Measurements from ENCODE around the gene CFAP46. TPM values are rescaled to one million over a fixed set of nuclear protein-coding genes. Genes with fewer than 3 reads are reported as not detected.

The CFAP46 gene
- total and polyA plus RNA-seq, 8 donors: 1.2 to 5.2 (median 3.5) TPM

DNA sequence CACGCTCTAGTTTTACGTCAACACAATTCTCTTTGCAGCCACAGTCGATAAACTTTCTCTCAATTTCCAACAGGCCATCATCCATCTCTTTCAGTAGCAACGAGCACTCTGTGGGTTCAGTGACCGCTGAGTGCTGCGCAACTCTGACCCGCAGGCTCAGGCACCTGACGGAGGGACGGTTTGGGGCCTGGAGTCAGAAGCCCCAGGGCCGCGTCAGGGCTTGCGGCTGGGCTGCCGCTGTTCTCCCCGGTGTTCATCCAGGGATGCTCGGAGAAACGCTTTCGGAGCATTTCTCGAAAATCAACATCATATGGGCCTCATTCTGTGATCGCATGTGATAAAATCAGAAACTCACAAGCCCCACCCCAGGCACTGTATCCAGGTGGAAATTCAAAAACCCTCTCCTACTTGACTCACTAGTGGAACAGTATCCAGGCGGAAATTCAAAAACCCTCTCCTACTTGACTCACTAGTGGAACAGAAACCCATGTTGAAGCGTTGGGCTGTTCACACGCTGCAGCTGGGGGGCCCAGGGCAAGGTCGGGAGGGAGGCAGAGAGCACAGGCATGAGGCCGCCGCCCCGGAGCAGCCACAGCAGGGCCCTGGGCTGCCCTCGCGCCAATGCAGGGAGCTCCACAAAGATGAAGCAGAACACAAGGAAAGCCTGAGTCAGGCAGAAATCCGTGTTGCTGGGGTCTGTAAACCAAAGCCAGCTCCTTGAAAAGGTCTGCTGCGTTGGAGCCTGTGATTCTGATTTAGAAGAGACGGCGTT, 83.1 kb downstream of the CFAP46 start:
- Histone ChIP-seq H3K9me3 (peaks cover 0 to 2% of the 10 kb centered on the region in 2 donors), H3K36me3 (no peaks in the 10 kb centered on the region), H3K27me3 (peaks cover 6 to 80% of the 10 kb centered on the region in 2 donors), H3K4me1 (no peaks in the 10 kb centered on the region), H3K27ac (no peak overlapping the region), H3K4me3 (no peak overlapping the region)
- DNase-seq (peak in 2 of 4 donors; percentile 10 to 66), ATAC-seq (no peak)
- intact Hi-C loops (cut with DNase I): no loop called here
- TF ChIP-seq, protein P1, sequence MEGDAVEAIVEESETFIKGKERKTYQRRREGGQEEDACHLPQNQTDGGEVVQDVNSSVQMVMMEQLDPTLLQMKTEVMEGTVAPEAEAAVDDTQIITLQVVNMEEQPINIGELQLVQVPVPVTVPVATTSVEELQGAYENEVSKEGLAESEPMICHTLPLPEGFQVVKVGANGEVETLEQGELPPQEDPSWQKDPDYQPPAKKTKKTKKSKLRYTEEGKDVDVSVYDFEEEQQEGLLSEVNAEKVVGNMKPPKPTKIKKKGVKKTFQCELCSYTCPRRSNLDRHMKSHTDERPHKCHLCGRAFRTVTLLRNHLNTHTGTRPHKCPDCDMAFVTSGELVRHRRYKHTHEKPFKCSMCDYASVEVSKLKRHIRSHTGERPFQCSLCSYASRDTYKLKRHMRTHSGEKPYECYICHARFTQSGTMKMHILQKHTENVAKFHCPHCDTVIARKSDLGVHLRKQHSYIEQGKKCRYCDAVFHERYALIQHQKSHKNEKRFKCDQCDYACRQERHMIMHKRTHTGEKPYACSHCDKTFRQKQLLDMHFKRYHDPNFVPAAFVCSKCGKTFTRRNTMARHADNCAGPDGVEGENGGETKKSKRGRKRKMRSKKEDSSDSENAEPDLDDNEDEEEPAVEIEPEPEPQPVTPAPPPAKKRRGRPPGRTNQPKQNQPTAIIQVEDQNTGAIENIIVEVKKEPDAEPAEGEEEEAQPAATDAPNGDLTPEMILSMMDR (IDR thresholded peaks at IDR 0.05): no peak

DNA sequence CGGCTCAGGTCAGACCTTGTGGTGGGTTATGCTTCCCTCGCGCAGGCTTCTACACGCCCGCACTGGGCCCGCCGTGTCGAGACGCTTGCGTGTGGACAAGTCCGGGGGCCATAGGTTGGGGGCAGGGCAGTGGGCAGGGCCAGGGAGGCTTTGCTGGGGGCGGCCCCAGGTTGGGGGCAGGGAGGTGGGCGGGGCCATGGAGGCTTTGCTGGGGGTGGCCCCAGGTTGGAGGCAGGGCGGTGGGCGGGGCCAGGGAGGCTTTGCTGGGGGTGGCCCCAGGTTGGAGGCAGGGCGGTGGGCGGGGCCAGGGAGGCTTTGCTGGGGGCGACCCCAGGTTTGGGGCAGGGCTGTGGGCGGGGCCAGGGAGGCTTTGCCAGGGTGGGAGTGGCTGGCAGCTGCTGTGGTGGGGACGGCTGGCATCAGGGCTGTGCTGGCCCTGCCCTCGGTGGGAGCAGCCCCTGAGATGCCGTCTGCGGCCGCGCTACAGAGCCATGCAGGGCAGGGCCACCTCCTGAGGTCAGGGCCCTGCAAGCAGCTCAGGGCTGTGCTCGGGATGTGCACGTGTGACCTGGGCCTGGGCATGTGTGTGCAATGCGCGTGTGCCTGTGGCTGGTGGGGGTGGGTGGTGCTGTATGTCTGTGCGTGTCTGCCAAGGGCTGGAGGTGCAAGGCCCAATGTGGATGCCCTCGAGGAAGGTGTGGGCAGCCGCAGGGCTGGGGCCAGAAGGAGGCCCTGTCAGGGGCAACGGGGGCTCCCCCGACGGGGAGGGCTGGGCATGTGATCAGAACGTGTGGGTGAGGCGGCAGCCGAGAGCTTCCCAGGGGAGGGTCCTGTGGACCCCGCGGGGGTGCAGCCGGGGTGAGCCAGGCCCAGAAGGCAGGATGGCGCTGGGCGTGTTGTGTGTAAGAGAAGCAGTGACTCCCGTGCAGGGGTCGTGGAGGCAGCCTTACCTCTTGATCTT, 84.0 kb downstream of the CFAP46 start:
- intact Hi-C loops (cut with DNase I): no loop called here
- TF ChIP-seq, protein P1 (IDR thresholded peaks at IDR 0.05): no peak
- DNase-seq (peak in 2 of 4 donors; percentile 29 to 76), ATAC-seq (no peak)
- peaks cover 6 to 76% of the 10 kb centered on the region in 2 donors for H3K27me3 ChIP-seq
- no peak overlapping the region for H3K4me3 ChIP-seq
- H3K36me3 ChIP-seq: no peaks in the 10 kb centered on the region
- peaks cover 0 to 2% of the 10 kb centered on the region in 2 donors for H3K9me3 ChIP-seq
- H3K4me1 ChIP-seq: no peaks in the 10 kb centered on the region
- H3K27ac ChIP-seq: no peak overlapping the region

DNA sequence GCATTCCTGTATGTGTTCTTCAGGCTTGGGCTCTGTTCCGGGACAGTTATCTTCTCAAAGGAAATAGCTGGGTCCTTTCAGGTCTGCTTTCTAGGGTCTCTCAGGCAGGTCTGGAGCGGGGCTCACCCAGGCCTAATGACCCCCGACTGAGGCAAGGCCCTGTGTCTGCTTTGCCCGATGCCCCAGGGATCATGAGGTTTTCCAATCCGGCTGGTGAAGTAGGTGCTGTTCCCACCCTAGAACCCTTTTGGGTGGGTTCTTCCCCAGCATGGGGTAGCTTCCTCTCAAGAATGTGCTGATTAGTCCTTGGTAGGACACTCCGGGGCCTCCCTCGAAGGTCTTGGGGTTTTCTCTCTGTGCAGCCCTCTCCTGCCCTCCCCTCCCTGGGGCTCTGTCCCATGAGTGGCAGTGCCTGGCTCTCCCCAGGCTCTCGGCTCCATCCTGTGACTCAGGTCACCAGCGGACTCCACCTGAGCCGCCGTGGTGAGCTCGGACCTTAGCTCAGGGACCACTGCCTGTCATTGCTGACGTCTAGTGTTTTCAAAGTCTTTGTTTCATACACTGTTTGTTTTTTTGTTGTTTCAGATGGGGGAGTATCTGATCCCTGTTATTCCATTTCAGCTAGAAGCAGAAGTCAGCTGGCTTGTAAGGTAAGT, 85.4 kb downstream of the CFAP46 start:
- TF ChIP-seq, protein P1 (IDR thresholded peaks at IDR 0.05): no peak
- Histone ChIP-seq H3K27me3 (peaks cover 0 to 61% of the 10 kb centered on the region in 2 donors), H3K27ac (no peak overlapping the region), H3K4me3 (no peak overlapping the region), H3K9me3 (peaks cover 0 to 2% of the 10 kb centered on the region in 2 donors), H3K4me1 (no peaks in the 10 kb centered on the region), H3K36me3 (no peaks in the 10 kb centered on the region)
- DNase-seq (peak in 2 of 4 donors; percentile 2 to 48), ATAC-seq (no peak)
- intact Hi-C loops (cut with DNase I): no loop called here

DNA sequence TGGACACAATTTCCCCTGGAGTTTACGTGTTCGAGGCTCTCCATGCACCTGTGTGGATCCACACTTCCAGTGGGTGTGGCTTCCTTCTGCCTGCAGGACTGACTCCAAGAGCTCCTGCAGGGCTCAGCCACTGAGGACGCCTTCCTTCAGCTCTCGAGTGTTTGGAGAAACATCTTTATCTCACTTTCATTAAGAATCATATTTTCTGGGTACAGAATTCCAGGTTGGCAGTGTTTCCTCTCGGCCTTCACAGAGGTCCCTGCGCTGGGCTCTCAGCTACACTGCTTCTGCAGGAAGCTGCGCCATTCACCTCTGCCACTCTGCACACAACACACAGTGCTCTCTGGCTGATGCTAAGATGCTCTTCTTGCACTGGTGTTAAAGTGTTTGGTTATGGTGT, 86.5 kb downstream of the CFAP46 start:
- TF ChIP-seq, protein P1 (IDR thresholded peaks at IDR 0.05): no peak
- no peaks in the 10 kb centered on the region for H3K4me1 ChIP-seq
- ATAC-seq: no peak
- no peak overlapping the region for H3K4me3 ChIP-seq
- H3K27ac ChIP-seq: no peak overlapping the region
- intact Hi-C loops (cut with DNase I): no loop called here
- peaks cover 0 to 2% of the 10 kb centered on the region in 2 donors for H3K9me3 ChIP-seq
- DNase-seq: no peak
- no peaks in the 10 kb centered on the region for H3K36me3 ChIP-seq
- H3K27me3 ChIP-seq: peaks cover 0 to 58% of the 10 kb centered on the region in 2 donors

All from left lung (tissue), 10 donors.